Measurements from ENCODE around the gene FREM1. TPM values are rescaled to one million over a fixed set of nuclear protein-coding genes. Genes with fewer than 3 reads are reported as not detected.

The FREM1 gene
- total and polyA plus RNA-seq, 10 of the 15 experiments (the other 5 are each of a cell fraction or from before 2014, with no cell fraction given), result 0.01 to 0.16 (median 0.08) TPM; not detected in 7

GRCh38 chr9:14693251-14693861, 216.9 kb downstream of the FREM1 start, which contains the start of gene ZDHHC21 (continued):
- TF ChIP-seq ZBTB40 (IDR thresholded peaks at IDR 0.05; ENCODE audit: borderline replicate concordance), result no peak
- TF ChIP-seq DPF2 (IDR thresholded peaks at IDR 0.05), result peak; percentile 61
- TF ChIP-seq EED (IDR thresholded peaks at IDR 0.05; ENCODE audit: low read depth), result peak; percentile 43; the same call in 1 of the 2 replicates
- TF ChIP-seq CREB1 (IDR thresholded peaks at IDR 0.05; ENCODE audit: low read depth), result 0 out of 2 replicates have a peak, but pooled peaks have one; percentile 36
- 0 out of 2 replicates have a peak, but pooled peaks have one; percentile 36 for TF ChIP-seq TAF1 (IDR thresholded peaks at IDR 0.05; ENCODE audit: borderline replicate concordance, low read depth, low read length)
- TF ChIP-seq SMAD1 (IDR thresholded peaks at IDR 0.05; ENCODE audit: low read depth, partially characterized antibody), result no peak
- peak; percentile 19 for TF ChIP-seq MXI1 (IDR thresholded peaks at IDR 0.05; ENCODE audit: low read depth, low read length)
- TF ChIP-seq NFXL1 (IDR thresholded peaks at IDR 0.05; ENCODE audit: borderline replicate concordance), result no peak
- TF ChIP-seq E4F1 (IDR thresholded peaks at IDR 0.05; ENCODE audit: borderline replicate concordance, partially characterized antibody), result peak; percentile 52
- peak; percentile 2 for TF ChIP-seq USF1 (IDR thresholded peaks at IDR 0.05; ENCODE audit: borderline replicate concordance, extremely low read length, insufficient read depth, low read depth, low read length)
